PC-9 (cell line): ENCODE data around the gene CIT.

ENCODE experiments used
- EZH2 ChIP-seq: fragments of 200-600 bp; sonication (generic); IDR thresholded peaks from 2 replicates; pipeline ENCODE4 v1.8.0; 2017; ENCODE audit warnings: antibody characterized with exemption, low read depth
- TF ChIP-seq, protein P1 (sequence below): fragments of 200-600 bp; sonication (generic); conservative IDR thresholded peaks from 2 replicates; pipeline ENCODE4 v1.6.1; 2017; ENCODE audit warnings: mixed run types, antibody characterized with exemption, mild to moderate bottlenecking, moderate library complexity

GRCh38 chr12:119644930-119645329 lies 232.2 kb downstream of the CIT start:
- TF ChIP-seq, protein P1, sequence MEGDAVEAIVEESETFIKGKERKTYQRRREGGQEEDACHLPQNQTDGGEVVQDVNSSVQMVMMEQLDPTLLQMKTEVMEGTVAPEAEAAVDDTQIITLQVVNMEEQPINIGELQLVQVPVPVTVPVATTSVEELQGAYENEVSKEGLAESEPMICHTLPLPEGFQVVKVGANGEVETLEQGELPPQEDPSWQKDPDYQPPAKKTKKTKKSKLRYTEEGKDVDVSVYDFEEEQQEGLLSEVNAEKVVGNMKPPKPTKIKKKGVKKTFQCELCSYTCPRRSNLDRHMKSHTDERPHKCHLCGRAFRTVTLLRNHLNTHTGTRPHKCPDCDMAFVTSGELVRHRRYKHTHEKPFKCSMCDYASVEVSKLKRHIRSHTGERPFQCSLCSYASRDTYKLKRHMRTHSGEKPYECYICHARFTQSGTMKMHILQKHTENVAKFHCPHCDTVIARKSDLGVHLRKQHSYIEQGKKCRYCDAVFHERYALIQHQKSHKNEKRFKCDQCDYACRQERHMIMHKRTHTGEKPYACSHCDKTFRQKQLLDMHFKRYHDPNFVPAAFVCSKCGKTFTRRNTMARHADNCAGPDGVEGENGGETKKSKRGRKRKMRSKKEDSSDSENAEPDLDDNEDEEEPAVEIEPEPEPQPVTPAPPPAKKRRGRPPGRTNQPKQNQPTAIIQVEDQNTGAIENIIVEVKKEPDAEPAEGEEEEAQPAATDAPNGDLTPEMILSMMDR, result no peak
- no peak for TF ChIP-seq EZH2
